Panc1 (cell line): Measurements from ENCODE around the gene NDUFV1. TPM values are rescaled to one million over a fixed set of nuclear protein-coding genes. Genes with fewer than 3 reads are reported as not detected.

Experiments
- ATAC-seq: fragments of 200-7000 bp; cut with Tn5 transposase; 2 replicates; pipeline ENCODE4 v1.9.1; 2020; ENCODE audit warnings: mild to moderate bottlenecking, moderate library complexity
- BruUV-seq: library from RNA; stranded (reverse); fragments of 400-500 nt; replicated peaks from 2 replicates; lab custom pipeline; 2021; lab: Mats Ljungman, UMichigan
- CTCF ChIA-PET: fragments of 300-600 bp; sonication (Branson Sonifier 250); formaldehyde crosslinking; loops from one replicate; lab custom pipeline; 2022; ENCODE audit warnings: antibody characterized with exemption; lab: Charles Lee
- POLR2A ChIA-PET: fragments of 300-600 bp; sonication (Branson Sonifier 250); formaldehyde crosslinking; loops from one replicate; lab custom pipeline; 2022; ENCODE audit warnings: antibody characterized with exemption; lab: Charles Lee
- DNase-seq: peaks from one replicate; pipeline ENCODE4 v3.0.0-alpha.2; 2010; ENCODE audit warnings: low read depth, low spot score
- H3K27ac ChIP-seq: 2 replicates; pipeline ENCODE4 v1.5.1; 2011; ENCODE audit warnings: mild to moderate bottlenecking, low read length, inconsistent platforms
- H3K27me3 ChIP-seq: fragments of 200-500 bp; sonication (Bioruptor generic); 2 replicates; pipeline ENCODE4 v1.6.0; 2014; ENCODE audit warnings: low read length, inconsistent platforms; ENCODE audit not compliant: control insufficient read depth, insufficient read depth
- H3K36me3 ChIP-seq: fragments of 200-500 bp; sonication (Bioruptor generic); 2 replicates; pipeline ENCODE4 v1.5.1; 2014; ENCODE audit warnings: inconsistent platforms, mild to moderate bottlenecking, low read length, moderate library complexity; ENCODE audit not compliant: control insufficient read depth, insufficient read depth
- H3K4me1 ChIP-seq: 2 replicates; pipeline ENCODE4 v1.5.1; 2011; ENCODE audit warnings: inconsistent platforms, mild to moderate bottlenecking, low read length, moderate library complexity; ENCODE audit not compliant: control insufficient read depth, insufficient read depth
- H3K4me3 ChIP-seq, 2 experiments: 2 replicates each; pipeline ENCODE4 v1.5.1; 2011 to 2012; ENCODE audit warnings: low read depth in 2 of 2, low read length in 2 of 2, mild to moderate bottlenecking in 2 of 2, inconsistent platforms in 1 of 2, moderate library complexity in 1 of 2
- H3K9me3 ChIP-seq: fragments of 200-500 bp; sonication (Bioruptor generic); 2 replicates; pipeline ENCODE4 v1.5.1; 2014; ENCODE audit warnings: low read depth, mild to moderate bottlenecking, inconsistent platforms, low read length, moderate library complexity; ENCODE audit not compliant: control insufficient read depth, insufficient read depth
- POLR2AphosphoS5 ChIP-seq: IDR thresholded peaks from 2 replicates; pipeline ENCODE4 v1.6.1; 2012; ENCODE audit warnings: mild to moderate bottlenecking, low read depth, low read length, moderate library complexity
- REST ChIP-seq, 2 experiments: IDR thresholded peaks; 2 replicates each; pipeline ENCODE4 v1.6.1; 2011 to 2012; ENCODE audit warnings: low read depth in 2 of 2, control low read depth in 1 of 2, low read length in 1 of 2, mild to moderate bottlenecking in 1 of 2, moderate library complexity in 1 of 2; ENCODE audit not compliant: insufficient read depth in 1 of 2
- SIN3A ChIP-seq: IDR thresholded peaks from 2 replicates; pipeline ENCODE4 v1.6.1; 2012; ENCODE audit warnings: low read depth, mild to moderate bottlenecking, low read length, moderate library complexity, borderline replicate concordance; ENCODE audit not compliant: insufficient read depth
- TCF7L2 ChIP-seq: IDR thresholded peaks from 2 replicates; pipeline ENCODE4 v1.6.1; 2011; ENCODE audit warnings: mild to moderate bottlenecking, low read depth, low read length, inconsistent platforms
- in situ Hi-C: cut with HindIII; loops from 2 replicates; pipeline ENCODE4 v1.10.0; 2016; ENCODE audit warnings: low sequenced_read_pairs, low pct_unique_long_range_greater_than_20kb
- intact Hi-C: fragments of 100-400 bp; cut with micrococcal nuclease; formaldehyde crosslinking; loops from one replicate; pipeline ENCODE4 v1.10.0; 2022; ENCODE audit not compliant: unreplicated experiment
- total RNA-seq: library from RNA; stranded (reverse); gene quantifications from one replicate; pipeline ENCODE4 v1.2.1, GENCODE V29; 2021; ENCODE audit not compliant: unreplicated experiment
- TF ChIP-seq, protein P1 (sequence below): fragments of 450-650 bp; IDR thresholded peaks from 2 replicates; pipeline ENCODE4 v1.5.1; 2017; ENCODE audit warnings: mild to moderate bottlenecking

NDUFV1 gene
- total RNA-seq, 1 experiment from 2014 or later = 281 TPM

GRCh38 chr11:67584205-67584880 lies 22.4 kb upstream of the NDUFV1 start:
- ChIA-PET POLR2A (interaction anchor here (0.5 to 1.0 kb wide), 2 partner anchors 8 to 46 kb away, joined by 3 read pairs; no protein-coding TSS in a partner anchor), CTCF (interaction anchor here (0.6 kb wide), 1 partner anchor 30 kb away, joined by 4 read pairs; no protein-coding TSS in a partner anchor)
- H3K36me3 ChIP-seq = no peaks in the 10 kb centered on the region
- H3K27me3 ChIP-seq = no peaks in the 10 kb centered on the region
- DNase-seq = no peak
- no peaks in the 10 kb centered on the region for H3K9me3 ChIP-seq
- TF ChIP-seq POLR2AphosphoS5 (no peak), REST (IDR thresholded peaks at IDR 0.05; ENCODE audit: insufficient read depth in 1 of 2, low read depth in 2 of 2, low read length in 1 of 2) (no peak), SIN3A (no peak), TCF7L2 (no peak)
- TF ChIP-seq, protein P1, sequence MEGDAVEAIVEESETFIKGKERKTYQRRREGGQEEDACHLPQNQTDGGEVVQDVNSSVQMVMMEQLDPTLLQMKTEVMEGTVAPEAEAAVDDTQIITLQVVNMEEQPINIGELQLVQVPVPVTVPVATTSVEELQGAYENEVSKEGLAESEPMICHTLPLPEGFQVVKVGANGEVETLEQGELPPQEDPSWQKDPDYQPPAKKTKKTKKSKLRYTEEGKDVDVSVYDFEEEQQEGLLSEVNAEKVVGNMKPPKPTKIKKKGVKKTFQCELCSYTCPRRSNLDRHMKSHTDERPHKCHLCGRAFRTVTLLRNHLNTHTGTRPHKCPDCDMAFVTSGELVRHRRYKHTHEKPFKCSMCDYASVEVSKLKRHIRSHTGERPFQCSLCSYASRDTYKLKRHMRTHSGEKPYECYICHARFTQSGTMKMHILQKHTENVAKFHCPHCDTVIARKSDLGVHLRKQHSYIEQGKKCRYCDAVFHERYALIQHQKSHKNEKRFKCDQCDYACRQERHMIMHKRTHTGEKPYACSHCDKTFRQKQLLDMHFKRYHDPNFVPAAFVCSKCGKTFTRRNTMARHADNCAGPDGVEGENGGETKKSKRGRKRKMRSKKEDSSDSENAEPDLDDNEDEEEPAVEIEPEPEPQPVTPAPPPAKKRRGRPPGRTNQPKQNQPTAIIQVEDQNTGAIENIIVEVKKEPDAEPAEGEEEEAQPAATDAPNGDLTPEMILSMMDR = no peak
- intact Hi-C loops = no loop called here
- peak overlapping the region; percentile 88 for H3K27ac ChIP-seq
- in situ Hi-C loops = no loop called here
- BruUV-seq = no TSS peak
- peak overlapping the region; percentile 57 to 72 for H3K4me3 ChIP-seq
- peak; percentile 59 for ATAC-seq
- H3K4me1 ChIP-seq = peaks cover 30% of the 10 kb centered on the region

DNA sequence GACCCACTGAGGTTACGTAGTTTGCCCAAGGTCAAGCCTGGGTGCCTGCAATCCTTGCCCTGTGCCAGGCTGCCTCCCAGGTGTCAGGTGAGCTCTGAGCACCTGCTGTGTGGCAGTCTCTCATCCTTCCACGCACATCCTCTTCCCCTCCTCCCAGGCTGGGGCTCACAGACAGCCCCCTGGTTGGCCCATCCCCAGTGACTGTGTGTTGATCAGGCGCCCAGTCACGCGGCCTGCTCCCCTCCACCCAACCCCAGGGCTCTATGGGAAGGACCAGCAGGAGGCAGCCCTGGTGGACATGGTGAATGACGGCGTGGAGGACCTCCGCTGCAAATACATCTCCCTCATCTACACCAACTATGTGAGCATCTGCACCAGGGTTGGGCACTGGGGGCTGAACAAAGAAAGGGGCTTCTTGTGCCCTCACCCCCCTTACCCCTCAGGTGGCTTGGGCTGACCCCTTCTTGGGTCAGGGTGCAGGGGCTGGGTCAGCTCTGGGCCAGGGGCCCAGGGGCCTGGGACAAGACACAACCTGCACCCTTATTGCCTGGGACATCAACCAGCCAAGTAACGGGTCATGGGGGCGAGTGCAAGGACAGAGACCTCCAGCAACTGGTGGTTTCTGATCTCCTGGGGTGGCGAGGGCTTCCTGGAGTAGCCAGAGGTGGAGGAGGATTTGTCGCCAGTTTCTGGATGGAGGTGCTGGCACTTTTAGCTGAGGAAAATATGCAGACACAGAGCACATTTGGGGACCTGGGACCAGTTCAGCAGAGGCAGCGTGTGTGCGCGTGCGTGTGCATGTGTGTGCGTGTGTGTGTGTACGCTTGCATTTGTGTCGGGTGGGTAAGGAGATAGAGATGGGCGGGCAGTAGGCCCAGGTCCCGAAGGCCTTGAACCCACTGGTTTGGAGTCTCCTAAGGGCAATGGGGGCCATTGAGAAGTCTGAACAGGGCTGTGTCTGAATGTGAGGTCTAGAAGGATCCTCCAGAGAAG lies 21.6 kb upstream of the NDUFV1 start:
- no TSS peak for BruUV-seq
- Histone ChIP-seq H3K4me1 (peaks cover 23% of the 10 kb centered on the region), H3K9me3 (no peaks in the 10 kb centered on the region), H3K36me3 (no peaks in the 10 kb centered on the region), H3K27me3 (no peaks in the 10 kb centered on the region), H3K4me3 (peak overlapping the region; percentile 57 to 72), H3K27ac (peak overlapping the region; percentile 88)
- TF ChIP-seq TCF7L2 (no peak), REST (IDR thresholded peaks at IDR 0.05; ENCODE audit: insufficient read depth in 1 of 2, low read depth in 2 of 2, low read length in 1 of 2) (no peak), POLR2AphosphoS5 (no peak), SIN3A (no peak)
- TF ChIP-seq, protein P1 = no peak
- DNase-seq (no peak), ATAC-seq (no peak)
- ChIA-PET CTCF (no interaction called here), POLR2A (interaction anchor here (0.5 kb wide), 1 partner anchor 45 kb away, joined by 3 read pairs; no protein-coding TSS in a partner anchor)
- intact Hi-C loops = no loop called here
- in situ Hi-C loops = no loop called here
